Choroid plexus epithelial cell (primary cell): ENCODE measurements around the gene CAND2.
"Not testable (repeated sequence)": the region's sequence is repeated elsewhere in the genome, so short reads cannot be mapped to it uniquely, and the experiment has no call there.

ENCODE experiments used
- DNase-seq: peaks from one replicate; pipeline ENCODE4 v3.0.0-alpha.2; 2010; ENCODE audit warnings: low read depth
- H3K4me3 ChIP-seq: 2 replicates; pipeline ENCODE4 v1.5.1; 2011; ENCODE audit warnings: low read depth, mild to moderate bottlenecking, control low read depth, low read length, moderate library complexity
- CTCF ChIP-seq: conservative IDR thresholded peaks from 2 replicates; pipeline ENCODE4 v1.5.1; 2011; ENCODE audit warnings: low read depth, mild to moderate bottlenecking, control low read depth, inconsistent platforms, low read length, moderate library complexity

The CAND2 gene

GRCh38 chr3:12771236-12771635, 25.2 kb upstream of the CAND2 start:
- no peak for TF ChIP-seq CTCF
- no peak for DNase-seq
- H3K4me3 ChIP-seq, result no peak overlapping the region

GRCh38 chr3:12772462-12772861, 24.0 kb upstream of the CAND2 start:
- no peak for TF ChIP-seq CTCF
- H3K4me3 ChIP-seq, result no peak overlapping the region

GRCh38 chr3:12773030-12773709, 23.3 kb upstream of the CAND2 start:
- no peak overlapping the region for H3K4me3 ChIP-seq
- DNase-seq, result no peak
- TF ChIP-seq CTCF, result no peak

More at GRCh38 chr3:12772462-12772861, 24.0 kb upstream of the CAND2 start:
- no peak for DNase-seq

- DNase-seq, result no peak
- H3K4me3 ChIP-seq, result no peak overlapping the region
- TF ChIP-seq CTCF, result no peak
These were observed 22.8 kb upstream of the CAND2 start for GRCh38 chr3:12773710-12774086.

- DNase-seq, result no peak
- no peak for TF ChIP-seq CTCF
These were observed 21.9 kb upstream of the CAND2 start for GRCh38 chr3:12774619-12775018.

GRCh38 chr3:12775226-12775625, 21.3 kb upstream of the CAND2 start:
- DNase-seq, result no peak
- H3K4me3 ChIP-seq, result no peak overlapping the region
- no peak for TF ChIP-seq CTCF

More at GRCh38 chr3:12774619-12775018, 21.9 kb upstream of the CAND2 start:
- no peak overlapping the region for H3K4me3 ChIP-seq

- H3K4me3 ChIP-seq, result not testable (repeated sequence)
These were observed 20.5 kb upstream of the CAND2 start for GRCh38 chr3:12775970-12776369.

More at GRCh38 chr3:12775970-12776369, 20.5 kb upstream of the CAND2 start:
- DNase-seq, result not testable (repeated sequence)
